ENCODE measurements around the gene MSI2.

Gene MSI2

DNA sequence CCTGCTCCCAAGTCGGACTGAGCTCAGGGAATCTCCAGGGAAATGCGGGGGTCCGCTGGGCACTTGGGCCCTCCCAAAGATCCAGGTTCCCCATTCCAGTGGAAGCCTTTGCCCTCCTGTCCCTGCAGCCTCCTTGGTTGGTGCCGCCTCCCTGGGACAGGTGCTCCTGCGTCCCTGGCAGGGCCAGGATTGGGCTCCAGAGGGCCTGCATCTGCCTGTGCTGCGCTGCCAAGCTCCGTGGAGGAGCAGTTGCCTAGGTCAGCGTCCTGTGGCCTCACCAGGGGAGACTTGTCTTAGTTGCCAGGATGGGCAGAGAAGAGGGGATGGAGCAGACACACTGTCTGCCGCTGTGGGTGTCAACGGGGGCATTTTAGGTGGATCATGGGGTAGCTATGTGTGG lies 67.1 kb downstream of the MSI2 start:
- DNase-seq = no peak

- DNase-seq = no peak
These were observed 67.7 kb downstream of the MSI2 start for GRCh38 chr17:57324060-57324459.

DNA sequence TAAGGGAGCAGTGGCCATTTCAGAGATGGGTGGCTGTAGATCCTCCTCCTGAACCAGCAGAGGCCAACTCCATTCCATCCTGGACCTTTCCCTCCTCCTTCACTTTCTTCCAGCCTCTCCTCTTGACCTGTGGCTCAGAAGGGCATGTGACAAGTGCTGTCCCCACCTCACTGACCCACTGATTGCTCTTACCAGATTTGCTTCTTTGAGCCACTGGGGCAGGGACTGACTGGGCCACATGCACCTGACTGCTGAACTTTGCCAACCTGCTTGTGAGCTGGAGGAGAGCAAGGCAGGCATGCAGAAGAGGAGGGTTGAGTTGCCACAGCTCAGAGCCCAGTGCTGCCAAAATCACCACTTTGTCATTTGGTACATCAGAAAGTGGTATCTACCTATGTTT lies 68.3 kb downstream of the MSI2 start:
- no peak for DNase-seq

DNA sequence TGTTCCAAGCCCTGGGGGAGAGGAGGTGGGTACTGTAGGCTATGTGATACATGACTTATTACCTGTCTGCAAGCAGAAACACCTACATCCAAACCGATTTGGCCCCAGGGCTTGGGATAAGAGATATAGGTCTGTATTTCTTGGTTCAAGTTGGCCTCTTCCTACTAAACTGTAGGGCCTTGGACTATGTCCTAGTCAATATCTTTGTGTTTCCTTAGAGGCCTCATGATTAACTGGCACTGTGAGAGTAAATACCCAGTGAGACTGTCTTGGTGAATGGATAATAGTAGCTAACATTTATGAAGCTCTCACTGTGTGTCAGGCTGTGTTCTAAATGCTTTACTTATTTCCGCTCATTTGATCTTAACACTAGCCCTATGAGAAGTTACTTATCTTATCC lies 70.0 kb downstream of the MSI2 start:
- no peak for DNase-seq

DNA sequence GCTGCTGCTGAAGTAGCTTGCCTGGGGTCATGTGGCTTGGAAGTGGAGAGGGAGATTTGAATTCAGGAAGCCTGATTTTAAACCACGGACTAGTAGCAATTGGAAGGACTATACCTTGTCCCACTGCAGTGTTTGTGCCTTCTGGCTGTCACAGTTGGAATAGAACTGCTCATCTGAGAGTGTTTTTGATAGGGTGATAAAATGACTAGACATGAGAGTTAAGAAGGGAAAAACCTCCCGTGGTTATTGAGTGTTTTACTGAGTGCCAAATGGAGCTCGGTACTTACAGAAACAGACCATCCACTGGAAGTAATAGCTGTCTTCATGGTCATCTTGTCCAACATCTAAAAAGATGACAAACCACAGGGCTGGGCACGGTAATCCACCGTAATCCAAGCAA lies 70.4 kb downstream of the MSI2 start:
- DNase-seq = no peak

DNA sequence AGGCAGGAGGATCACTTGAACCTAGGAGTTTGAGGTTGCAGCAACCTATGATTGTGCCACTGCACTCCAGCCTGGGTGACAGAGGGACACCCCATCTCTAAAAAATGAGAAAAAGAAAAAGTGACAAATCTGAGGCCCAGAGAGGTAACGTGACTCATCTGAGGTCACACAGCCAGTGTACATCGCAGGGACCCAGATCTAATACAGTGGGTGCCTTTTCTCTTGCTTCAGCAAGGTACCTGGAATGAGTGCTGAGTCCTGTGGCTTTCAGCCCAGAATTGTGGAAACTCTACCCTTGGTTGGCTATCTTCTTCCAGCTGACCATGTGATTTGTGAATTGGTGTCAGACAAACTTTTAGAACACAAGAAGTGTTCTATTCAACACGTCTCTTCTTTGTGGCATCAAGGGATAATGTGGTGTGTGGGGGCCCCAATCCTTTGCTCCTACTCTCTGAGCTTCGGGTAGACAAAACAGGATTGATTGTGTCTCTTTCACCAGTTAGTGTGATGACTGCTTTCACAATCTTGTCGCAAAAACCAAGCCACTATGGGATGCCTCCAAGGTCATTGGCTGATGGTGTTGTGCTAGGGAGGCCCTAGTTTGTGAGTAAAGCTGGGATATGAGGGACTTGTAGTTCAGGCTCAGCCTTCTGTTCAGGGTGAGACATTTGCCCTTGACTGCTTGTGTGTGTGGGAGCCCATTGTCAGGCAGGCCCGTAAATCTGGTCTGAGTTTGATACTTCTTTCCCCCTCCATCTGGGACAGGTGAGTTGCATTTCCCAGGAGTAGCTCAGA lies 71.0 kb downstream of the MSI2 start:
- no peak for DNase-seq

DNA sequence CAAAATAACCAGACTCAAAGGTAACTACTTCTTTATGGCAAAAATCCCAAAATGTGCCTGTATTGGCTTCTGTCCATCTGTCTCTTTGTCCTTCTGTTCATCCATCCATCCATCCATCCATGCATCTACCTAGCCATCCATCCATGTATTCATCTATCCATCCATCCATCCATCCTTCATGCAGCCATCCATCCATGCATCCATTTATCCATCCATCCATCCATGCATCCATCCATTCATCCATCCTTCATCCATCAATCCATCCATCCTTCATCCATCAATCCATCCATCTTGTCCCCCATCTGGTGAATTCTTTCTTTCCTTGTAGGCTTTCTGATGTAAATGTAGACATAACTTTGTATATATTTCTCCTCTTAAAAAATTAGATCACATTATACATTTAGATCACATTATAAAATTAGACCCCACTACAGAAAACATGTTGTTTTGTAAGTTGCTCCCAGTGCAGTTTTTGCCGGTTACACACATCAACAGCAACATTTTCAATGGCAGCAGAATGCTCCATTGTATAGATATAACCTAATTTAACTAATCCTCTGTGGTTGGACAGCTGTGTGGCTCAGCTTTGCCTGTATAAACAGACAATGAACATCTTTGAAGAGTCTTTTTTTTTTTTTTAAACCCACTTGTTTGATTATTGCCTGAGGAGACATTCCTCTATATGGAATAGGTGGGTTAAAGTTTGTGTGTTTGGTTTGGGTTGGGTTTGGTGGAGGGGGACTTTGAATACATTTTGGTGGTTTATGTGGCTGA lies 72.0 kb downstream of the MSI2 start:
- no peak for DNase-seq

DNA sequence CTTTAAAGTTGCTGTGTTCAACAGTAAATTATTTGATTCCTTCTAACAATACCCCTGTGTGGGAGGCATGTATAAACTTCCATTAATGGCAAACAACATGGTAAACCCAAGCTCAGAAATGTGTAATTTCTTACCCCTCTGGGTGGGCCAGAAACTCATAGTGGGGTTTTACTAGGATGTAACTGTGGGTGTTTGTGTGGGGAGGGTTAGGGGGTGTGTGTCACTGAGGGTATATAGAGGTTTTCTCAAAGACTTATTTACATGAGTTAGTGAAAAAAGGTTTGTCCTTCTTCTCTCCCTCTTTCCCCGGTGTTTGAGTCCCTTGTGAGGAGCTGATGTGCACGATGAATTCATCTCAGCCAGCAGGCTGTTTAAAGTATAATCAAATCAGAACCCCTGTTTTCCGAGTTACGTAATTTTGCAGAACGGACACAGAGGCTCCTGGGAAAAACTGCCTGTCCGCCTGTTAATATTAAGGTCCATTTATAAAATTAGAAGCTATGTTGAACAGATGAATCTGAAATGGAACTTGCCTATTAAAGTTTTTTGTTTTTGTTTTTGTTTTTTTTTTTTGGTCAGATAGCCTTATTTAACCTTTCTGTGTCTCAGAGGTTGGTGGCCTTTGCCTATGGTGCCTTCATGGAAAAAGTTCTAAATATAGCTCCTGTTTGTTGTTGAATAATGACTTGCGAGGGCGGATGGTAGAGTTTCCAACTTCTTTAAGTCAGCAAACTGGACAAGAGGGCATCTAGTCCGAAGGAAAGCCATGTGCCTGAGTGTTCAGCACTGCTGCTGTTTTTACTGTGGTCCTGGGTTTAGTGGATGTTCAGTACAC lies 73.3 kb downstream of the MSI2 start:
- no peak for DNase-seq

- DNase-seq = no peak
These were observed 74.3 kb downstream of the MSI2 start for GRCh38 chr17:57330587-57330986.

- DNase-seq = no peak
These were observed 75.1 kb downstream of the MSI2 start for GRCh38 chr17:57331423-57331822.

- no peak for DNase-seq
These were observed 76.2 kb downstream of the MSI2 start for GRCh38 chr17:57332501-57332900.

DNA sequence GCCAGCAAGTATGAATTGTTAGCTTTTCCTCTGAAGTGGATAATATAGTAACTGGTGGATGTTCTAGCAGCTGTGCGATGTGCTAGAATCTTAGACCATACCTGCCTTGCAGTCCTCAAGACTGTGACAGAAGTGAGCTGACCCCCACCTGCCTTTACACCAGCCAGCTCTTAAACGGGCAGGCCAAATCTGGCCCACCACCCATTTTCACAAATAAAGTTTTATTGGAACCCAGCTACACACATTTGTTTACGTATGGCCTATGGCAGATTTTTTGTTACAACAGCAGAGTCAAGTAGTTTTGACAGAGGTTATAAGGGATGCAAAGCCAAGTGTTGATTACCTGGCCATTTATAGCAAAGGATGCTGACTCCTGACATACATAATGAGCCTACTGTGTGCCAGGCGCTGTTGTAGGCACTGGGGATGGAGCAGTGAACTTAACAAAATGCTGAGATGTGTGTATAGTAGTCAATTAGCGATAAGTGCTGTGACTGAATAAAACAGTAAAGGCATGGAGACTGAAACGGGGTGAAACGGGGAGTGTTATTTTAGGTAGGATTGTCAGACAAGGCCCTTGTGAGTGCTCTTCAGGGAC lies 79.0 kb downstream of the MSI2 start:
- no peak for DNase-seq

GRCh38 chr17:57337390-57337789 lies 81.1 kb downstream of the MSI2 start:
- DNase-seq = no peak

- no peak for DNase-seq
These were observed 82.1 kb downstream of the MSI2 start for GRCh38 chr17:57338257-57338914.

- DNase-seq = no peak
These were observed 84.0 kb downstream of the MSI2 start for GRCh38 chr17:57340160-57340981.

DNA sequence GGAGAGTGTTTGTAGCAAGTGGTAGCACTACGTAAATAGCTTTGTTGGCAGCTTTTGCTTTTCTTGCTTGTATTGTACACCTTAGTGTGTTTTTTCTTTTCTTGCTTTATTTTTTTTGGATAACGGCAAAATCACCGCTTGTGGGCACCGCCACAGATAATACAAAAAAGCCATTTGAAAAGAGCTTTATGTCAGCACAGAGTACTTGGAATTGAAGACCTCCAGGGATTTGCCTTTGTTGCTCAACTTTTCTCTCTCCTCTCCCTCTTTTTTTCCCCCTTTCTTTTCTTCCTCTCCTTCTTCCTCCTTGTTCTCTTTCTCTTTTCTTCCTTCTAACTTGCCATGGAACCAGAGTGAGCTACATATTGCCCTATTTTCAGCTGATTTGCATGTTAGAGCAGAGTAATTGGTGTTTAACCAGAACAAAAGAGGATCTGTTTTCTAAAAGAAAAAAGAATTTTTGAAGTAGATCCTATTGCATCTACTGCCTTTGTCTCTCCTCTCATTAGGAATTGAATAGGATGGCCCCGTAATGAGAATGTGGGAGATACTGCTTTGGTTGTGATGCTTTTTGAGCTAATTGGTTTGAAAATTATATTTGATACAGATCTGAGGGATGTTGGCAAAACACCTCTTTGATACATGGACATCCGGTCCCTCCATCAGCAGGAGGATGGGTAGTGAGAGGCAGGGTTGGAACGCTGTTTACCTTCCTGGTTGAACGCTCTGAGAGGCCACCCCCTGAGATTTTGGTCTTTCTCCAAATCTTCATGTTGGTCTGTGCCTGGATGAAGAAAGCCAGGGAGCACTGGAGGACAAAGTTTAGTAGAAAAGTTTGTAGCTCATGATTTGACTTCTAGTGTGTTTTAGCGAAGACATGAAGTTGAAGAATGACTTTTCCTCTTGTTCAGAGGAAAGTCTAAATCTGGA lies 85.6 kb downstream of the MSI2 start:
- DNase-seq = no peak

DNA sequence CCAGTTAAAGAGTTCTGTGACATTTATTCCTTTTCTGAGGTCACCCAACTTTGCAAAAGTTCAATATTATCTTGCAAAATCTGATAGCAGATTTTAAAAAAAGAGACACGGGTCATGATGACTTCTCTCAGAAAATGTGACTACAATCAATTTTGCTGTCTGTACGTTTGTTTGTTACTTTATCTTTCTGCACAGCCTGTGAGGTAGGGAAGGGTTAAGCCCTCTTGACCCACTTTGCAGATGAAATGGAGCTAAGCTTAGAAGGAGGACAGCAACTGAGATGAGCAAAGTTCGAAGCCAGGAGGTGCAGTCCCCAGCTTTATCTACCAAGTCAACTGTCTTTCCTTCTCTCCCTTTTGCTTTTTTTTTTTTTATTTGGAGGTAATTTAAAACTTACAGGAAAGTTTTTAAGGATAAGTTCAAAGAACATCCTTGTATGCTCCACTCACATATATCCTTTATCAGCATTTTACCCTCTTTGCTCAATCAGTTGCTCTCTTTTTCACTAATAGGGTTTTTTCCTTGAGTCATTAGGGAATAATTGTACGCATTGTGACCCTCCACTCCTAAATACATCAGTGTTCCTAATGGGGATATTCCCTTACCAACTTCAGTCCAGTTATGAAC lies 86.8 kb downstream of the MSI2 start:
- DNase-seq = no peak

DNA sequence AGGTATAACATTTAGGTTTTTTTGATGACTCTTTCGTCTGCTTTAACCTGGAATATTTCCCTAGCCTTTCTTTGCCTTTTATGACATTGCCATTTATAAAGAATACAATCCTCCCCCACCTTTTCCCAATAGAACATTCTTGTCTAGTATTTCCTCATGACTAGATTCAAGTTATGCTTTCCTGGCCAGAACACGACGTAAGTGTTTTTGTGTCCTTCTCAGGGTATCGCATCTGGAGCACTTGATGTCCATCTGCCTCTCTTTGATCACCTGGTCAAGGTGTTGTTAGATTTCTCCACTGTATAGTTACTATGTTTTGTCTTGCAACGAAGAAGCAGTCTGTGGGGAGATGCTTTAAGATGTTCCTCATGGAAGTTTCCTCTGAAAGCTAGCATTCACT lies 87.4 kb downstream of the MSI2 start:
- no peak for DNase-seq

DNA sequence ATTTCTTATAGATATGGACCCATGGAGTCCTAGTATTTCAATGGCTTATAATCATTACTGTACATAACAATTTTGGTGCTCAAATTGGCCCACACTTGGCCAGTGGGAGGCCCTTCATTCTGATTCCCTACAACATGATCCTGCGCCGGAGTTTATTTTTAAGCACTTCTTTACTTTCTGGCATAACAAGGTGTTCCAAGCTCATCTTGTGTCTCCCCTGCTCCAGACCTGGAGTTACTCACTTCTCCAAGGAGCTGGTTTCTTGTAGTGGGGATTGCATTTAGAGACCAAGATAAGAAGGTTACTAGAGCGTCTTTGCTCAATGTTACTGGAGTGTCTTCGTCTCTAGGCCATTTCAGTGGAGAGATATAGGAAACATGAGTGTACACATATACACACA lies 87.9 kb downstream of the MSI2 start:
- no peak for DNase-seq
